Ureter (tissue), 1 donor: ENCODE measurements around the gene BST2. TPM values are rescaled to one million over a fixed set of nuclear protein-coding genes. Genes with fewer than 3 reads are reported as not detected.

Source experiments
- DNase-seq: peaks from one replicate; pipeline ENCODE4 v3.0.0-alpha.2; 2020; ENCODE audit warnings: low spot score
- total RNA-seq: library from RNA; stranded (reverse); gene quantifications from one replicate; pipeline ENCODE4 v1.2.4, GENCODE V29; 2023
- donor health status: DM: yes; HTN: yes; CAD: no.

The BST2 gene
- total RNA-seq, 1 donor from 2014 or later: 45.8 TPM

DNA sequence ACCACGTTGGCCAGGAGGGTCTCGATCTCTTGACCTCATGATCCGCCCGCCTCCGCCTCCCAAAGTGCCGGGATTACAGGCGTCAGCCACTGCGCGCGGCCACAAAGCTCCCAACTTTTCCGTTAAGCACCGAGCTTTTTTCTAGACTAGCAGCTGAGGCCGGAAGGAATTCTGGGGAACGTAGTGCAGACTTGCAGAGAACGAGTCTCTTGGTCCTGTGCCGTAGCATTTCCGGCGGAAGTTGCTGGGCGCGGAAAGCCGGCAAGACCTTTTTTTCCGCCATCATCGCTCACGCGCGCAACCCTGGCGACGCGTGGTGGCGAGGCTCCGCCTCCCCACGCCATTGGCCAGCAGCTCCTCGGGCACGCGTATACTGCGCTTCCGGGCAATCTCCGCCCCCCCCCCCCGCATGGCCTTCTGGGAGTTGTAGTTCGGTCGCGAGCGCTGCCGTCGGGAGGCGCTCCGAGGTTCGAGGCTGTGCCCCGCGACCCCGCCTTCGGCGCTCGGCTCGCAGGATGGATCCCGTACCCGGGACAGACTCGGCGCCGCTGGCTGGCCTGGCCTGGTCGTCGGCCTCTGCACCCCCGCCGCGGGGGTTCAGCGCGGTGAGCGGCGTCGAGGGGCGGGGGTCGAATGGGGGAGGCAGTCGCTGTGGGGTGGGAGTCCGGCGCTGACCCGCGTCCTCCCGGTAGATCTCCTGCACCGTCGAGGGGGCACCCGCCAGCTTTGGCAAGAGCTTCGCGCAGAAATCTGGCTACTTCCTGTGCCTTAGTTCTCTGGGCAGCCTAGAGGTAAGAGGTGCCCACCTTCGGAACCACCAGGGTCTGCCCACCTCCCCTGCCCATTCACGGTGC lies 14.4 kb upstream of the BST2 start, which contains the start of gene MVB12A:
MVB12A (plus strand) TSS at position 427 of the 854 bp plus-strand sequence; CDS start at position 516, 89 bp downstream.
- peak; percentile 98 for DNase-seq

DNA sequence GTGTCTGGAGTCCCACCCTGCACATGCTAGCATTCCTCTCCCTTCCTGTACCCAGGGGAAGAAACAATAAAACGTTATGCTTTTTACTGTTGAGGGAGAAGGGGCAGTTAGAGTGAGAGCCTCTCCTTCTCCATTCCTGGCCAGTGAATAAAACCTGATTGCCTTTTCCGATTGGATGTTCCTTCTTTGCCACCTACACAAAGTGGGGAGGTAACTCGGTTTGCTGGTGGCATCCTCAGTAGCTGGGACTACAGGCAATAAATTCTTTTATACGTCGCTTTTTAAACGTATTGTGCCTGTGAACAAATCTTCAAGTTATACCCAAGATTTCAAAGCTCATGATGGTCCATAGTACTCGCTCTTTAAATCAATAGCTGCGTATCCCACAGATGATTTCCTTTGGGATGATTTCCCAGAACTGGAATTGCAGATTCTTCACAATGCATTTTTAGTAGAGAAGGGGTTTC lies 13.8 kb upstream of the BST2 start:
- DNase-seq: no peak

DNA sequence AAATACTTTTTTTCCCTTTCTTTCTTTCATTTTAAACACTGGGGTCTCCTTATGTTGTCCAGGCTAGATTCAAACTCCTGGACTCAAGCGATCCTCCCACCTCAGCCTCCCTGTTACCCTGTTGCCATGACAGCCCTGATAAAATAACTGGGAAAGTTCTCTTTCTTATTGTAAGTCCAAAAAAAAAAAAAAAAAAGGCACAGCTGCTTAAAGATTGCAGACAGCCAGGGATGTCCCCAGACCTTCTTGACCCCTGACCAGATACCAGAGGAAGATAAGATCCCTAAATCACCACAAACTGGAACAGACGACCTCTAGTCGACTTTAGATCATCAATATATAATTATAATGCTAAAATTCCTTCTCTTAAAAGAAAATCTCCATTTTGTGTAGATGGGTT lies 13.3 kb upstream of the BST2 start:
- DNase-seq: no peak

DNA sequence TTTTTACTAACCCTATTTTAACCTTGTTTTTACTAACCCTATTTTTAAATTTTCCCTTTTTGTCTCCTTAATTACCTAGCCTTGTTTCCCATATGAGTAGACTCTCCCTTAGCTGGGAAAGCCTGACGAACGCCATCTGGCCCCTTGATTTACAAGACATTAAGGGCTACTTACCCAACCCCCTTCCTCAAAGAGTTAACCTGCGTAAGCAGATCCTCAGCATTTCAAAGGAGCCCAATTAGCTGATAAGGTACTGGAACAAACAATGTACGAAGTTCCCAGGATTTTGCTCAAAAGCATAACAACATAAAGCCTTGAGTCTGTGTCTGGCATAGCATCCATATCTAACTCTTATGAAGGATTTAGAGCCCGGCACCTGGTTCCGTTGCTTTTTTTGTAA lies 9.7 kb upstream of the BST2 start:
- DNase-seq: no peak

DNA sequence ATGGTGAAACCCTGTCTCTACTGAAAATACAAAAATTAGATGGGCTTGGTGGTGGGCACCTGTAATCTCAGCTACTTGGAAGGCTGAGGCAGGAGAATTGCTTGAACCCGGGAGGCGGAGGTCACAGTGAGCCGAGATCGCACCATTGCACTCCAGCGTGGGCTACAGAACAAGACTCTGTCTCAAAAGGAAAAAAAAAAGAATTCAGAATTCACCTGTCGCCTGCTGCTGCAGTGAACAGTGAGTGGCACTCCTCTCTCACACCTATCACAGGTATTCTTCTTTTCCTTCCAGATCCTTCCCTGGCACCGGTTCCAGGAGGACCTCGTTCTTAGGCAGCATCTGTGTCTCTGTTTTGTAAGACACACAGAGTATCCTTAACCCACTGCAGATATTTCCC lies 8.7 kb upstream of the BST2 start:
- DNase-seq: no peak

DNA sequence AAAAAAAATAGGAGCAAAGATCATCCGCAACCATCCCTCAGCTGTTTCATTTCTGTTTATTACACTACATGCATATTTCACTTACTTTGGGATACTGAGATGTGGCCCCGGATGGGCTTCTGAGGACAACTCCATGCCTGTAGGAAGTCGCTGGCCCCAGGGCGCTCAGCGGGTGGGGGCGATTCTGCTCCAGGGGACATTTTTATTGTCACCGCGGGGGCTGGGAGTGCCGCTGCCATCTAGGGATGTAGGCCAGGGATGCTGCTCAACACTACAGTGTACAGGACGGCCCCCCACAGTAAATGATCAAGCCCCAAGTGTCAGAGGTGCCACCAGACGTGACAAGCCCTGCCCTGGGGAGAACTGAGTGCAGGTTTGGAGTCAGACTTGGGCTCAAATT lies 6.4 kb upstream of the BST2 start:
- no peak for DNase-seq

DNA sequence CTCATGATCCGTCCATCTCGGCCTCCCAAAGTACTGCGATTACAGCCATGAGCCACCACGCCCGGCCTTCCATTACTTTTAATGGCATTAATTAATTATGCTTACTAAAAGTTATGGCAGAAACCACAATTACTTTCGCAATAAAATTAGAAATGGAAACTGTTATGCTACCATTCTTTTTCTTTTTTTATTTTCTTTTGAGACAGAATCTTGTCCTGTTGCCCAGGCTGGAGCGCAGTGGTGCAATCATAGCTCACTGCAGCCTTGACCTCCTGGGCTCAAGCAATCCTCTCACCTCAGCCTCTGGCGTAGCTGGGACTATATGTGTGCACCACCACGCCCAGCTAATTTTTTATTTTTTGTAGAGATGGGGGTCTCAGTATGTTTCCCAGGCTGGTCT lies 4.6 kb upstream of the BST2 start:
- DNase-seq: no peak

DNA sequence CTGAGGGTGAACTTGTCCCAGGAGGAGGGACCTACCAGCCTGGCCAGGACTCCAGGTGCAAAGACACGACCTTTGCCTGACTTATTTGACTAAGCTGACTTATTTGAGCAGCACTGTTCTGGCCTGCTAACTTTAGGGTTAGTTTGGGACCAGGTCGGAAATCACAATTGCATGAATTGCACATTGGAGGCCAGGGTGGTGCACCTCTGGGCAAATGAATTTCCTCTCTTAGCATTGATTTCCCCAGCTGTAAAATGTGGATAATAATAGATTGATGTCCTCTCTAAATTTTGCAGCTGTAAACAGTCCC lies 1.4 kb upstream of the BST2 start:
- DNase-seq: no peak

DNA sequence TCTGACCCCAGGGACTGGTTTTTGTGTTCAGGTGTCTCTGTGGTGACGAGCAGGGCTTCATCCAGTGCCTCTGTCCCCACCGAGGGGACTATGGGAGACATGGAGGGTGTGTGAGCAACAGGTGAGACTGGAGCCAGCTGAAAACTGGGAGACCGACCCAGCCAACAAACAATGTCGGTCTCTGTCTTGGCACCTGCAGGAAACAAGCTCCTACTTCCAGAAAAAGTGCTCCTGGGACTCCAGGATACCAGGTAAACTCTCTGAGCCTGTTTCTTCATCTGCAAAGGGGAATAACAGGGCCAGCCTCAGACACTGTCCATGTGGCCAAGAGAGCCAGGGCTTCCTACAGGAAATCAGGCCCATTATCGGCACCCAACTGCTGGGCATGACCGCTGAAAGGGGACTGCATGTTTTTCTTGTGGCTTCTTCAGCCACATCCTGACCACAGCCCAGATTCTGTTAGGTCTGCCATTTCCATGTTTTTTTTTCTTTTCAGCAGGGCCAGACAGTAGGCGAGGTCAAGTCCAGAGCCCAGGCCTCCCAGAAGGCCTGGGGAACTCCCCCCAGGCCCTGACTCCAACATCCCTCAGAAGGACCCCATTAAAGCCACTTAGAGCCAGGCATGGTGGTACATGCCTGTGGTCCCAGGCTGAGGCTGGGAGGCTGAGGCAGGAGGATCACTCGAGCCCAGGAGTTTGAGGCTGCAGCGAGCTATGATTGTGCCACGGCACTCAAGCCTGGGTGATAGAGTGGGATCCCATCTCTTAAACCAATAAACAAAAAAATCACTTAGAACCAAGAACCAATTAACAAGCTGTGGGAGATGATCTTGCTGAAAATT lies 836 bp upstream of the BST2 start:
- no peak for DNase-seq

DNA sequence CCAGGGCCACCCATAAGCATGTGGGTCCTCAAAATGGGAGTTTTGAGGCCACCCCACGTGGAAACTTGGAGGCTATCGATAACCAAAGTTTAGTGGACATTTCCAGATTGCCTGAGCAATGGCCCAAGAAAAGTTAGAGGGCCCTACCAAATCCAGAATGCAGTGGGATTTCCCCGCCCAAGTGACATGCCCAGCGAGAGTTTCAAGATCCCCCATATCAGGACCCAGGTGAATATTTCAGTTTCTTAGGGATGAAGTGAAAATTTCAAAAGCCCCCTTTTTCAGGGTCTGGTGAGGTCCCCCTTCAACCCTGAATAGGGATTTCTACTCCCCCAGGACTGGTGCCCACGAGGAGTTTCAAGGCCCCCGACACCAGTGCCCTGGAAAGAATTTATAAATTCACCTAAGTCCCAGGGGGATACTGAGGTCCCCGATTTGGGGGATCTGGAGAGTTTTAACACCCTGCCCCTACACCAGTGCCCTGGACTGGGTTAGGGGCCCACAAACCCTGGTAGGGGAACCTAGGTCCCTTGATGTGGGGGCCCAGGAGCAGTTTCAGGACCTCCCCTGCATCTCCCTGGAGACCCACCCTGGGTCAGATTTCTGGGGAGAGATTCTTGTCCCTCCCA lies 695 bp downstream of the BST2 start:
- no peak for DNase-seq

DNA sequence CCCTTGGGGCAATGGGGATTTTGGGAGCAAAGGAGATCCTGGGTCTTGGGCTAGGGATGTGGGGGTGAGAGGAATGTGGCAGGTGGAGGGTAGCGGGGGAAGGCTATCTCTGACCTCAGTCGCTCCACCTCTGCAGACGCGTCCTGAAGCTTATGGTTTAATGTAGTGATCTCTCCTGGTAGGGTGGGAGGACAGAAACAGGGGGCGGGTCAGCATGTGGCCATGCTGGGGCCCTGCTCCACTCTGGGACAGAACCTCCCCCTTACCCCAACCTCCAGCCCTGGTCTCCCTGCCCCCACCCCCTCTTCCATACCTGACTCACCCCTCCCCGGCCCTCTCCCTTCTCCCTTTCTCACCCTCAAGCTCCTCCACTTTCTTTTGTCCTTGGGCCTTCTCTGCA lies 1.4 kb downstream of the BST2 start:
- DNase-seq: no peak

DNA sequence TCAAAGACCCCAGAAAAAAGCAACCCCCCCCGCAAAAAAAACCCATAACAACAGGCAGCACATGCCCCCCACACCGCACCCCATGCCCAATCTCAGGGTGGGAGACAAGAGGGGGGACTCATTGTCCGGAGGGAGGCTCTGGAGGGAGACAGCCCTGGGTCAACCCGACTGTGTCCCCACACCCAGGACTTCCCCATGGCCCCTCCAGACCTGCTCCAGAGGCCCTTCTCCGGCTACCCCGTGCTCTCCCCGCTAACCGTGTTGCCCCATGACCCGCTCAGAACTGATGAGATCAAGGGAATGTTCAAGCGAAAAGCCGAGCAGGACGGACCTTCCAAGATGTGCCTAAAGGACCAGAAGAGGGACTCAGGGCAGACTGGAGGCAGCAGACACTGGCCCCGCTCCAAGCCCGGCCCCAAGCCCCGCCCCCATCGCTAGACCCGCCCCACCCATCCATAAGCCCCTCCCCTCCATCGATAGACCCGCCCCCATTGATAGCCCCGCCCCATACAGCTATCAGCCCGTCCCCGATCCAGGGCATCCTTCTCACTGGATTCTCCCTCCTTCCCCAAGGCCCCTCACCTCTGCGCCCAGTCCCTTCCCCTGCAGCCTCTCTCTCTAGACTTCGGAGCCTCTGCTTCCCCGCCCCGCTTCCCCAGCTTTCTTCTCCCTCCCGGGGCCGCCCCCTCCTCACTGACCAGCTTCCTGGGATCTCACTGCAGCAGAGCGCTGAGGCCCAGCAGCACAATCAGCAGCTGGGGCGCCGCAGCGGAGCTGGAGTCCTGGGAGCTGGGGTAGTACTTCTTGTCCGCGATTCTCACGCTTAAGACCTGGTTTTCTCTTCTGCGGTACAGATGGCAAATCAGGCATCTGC lies 2.2 kb downstream of the BST2 start:
- DNase-seq: no peak

DNA sequence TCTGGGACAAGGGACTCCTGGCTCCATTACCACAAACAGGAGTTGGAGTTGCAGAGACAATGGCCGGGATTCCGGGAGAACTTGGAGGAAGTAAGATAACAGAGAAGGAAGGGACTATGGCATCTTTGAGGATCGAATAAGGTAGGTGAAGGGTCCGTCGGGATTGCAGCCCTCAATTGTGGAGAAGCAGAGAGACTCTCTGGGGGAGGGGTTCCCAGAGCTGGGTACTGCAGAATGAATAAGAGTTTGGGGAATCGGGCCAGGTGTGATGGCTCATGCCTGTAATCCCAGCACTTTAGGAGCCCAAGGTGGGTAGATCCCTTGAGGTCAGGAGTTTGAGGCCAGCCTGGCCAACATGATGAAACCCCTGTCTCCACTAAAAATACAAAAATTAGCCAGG lies 3.8 kb downstream of the BST2 start:
- DNase-seq: no peak

DNA sequence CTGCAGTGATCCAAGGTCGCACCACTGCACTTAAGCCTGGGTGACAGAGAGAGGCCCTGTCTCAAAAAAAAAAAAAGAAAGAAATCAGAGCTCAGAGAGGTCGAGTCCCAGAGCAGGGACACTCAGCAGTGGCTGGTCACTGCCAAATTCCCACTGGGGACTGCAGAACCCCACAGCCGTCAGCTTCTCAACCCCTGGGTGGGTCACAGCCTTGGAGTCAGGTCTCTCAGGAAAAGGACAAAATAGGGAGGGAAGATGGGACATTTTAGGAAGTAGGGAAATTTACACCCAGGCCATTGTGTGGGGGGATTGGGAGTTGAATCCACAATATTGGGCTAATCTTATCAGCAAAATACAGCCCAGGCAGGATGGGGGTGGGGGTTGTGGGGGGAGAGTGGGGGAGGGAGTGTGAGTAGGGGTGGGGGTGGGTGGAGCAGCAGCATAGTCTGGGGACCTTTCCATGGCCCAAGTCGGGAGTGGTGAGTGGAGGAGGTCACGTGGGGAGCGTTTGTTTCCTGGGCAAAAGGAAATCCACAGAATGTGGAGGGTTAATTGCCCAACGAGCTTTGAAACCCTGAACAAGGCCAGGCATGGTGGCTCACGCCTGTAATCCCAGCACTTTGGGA lies 6.4 kb downstream of the BST2 start:
- no peak for DNase-seq

DNA sequence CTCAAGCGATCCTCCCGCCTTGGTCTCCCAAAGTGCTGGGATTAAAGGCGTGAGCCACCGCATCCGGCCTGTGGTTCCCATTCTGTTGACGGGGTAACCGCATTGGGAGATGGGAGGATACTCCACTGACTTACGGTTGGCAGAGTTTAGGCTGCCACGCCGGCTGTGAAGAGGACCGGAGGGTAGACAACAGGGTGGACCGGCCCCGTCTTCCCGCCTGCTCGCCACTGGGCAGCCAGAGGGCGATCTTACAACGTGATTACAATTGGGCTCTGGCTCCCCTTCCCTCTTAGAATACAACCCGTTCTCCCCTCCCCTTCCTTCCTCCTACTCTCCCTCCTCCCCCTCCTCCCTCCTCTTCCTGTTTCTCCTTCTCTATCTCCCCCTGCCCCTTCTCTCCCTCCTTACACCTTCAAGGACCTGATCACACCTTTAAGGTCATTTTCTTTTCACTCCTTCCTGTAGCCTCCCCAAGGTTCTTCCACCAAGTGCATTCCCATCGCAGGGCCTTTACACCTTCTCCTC lies 10.5 kb downstream of the BST2 start:
- no peak for DNase-seq

DNA sequence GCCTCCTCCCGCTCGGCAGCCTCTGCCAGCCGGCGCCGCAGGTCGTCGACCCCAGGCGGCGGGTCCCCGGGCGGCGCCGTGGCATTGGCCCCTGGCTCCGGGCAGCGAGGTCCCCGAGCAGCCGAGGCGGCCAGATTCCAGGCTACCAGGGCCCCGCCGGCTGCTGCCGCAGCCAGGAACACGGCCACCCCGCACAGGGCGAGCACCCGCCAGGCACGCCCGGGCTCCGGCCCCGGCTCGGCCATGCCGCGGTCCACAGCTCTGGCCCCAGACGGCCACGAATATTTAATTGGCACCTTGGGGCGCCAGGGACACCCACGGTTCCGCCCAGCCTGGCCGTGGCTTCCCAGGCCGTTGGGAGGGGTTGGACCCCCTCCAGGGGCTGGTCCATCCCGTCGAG lies 11.5 kb downstream of the BST2 start, which contains the start of gene CCDC194:
CCDC194 (minus strand) TSS at position 283 of the 400 bp plus-strand sequence; CDS start at position 245, 38 bp downstream.
- DNase-seq: no peak

DNA sequence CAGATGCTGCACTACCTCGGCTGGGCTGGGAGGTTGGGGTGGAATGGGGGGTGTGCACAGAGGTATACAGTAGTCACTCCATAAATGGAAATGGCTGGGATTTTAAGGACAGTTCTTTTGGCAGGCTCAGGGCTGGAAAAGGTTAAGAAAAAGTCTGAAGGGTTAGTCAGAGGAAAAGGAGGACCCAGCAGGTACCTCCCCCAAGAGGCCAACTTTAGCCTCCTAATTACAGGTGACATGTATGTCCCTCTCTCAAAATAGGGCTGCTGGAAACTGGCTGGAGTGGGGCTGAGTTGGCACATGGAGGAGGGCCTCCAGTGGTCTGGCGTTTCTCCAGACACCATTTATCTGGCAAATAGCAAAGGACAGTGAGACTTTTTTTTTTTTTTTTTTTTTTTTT lies 12.4 kb downstream of the BST2 start:
- no peak for DNase-seq

DNA sequence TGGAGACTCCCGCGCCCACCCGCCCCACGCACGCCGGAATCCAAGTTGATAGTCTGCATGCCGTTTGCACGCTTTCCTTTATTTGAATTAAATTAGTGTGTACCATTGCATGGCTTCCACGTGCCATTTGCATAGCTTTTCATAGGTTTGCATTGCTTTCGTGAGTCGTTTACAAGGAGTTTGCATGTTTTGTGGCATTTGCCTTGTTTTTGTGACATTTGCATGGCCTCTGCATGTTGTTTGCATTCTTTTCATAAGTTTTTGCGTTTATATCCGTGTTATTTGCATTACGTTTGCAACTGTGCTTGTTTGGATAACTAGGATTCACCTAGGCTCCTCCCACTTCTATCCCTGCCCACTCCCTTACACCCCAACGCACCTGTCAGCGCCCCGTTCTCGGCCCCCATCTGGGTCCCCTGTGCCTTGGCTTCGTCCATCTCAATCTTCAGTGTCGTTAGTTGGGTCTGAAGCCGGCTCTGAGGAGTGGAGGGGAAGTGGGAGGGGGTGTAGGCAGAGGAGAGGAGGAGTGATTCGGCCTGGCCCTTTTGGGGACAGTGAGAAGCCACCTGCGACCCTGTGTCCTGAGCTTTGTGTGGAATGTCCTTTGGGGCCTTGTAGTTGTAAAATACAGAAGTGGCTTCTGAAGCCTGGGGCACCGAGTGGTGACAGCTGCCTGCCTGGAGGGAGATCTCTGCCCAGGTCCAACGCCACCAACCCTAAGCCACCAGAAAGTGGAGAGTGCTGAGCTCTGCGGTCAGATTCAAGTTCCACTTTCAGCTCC lies 13.9 kb downstream of the BST2 start:
- no peak for DNase-seq

DNA sequence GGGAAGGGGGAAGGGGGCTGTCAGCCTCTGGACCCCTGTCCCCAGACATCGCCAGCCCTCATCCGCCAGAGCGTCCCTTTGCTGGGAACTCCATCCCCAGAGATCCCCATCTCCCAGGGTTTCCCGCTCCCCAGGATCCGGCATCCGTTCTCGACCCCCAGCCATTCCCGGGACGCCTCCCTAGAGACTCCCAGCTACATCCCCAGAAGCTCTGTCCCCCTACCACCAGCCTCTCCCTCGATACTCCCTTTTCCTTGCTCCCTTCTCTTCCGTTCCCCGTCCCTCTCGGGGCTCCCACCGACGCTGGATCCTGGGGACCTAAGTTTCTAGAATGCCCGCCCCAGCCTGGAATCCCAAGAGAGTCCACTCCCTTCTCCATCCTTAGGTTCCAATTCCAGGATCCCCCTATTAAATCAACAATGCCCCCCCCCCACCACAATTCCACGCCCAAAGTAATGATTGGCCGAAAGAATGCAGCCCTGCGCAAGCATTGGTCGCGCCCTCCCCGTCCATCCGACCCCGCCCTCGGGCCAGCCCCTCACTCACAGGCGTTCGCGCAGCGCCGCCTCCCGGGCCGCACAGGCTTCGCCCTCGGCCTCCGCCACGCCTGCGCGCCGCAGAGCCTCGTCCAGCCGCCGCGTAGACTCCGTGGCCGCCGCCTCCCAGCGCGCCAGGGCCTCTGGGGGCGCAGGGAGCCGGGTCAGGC lies 14.6 kb downstream of the BST2 start:
- DNase-seq: peak; percentile 91
